ENCODE data around the gene TXNL4B. TPM values are rescaled to one million over a fixed set of nuclear protein-coding genes. Genes with fewer than 3 reads are reported as not detected.
A peak's percentile ranks its signal among the peaks of the same experiment; 100 is the strongest.

Gene TXNL4B
- total RNA-seq, 4 donors from 2014 or later, result 4.6 to 7.5 (median 6.4) TPM

GRCh38 chr16:72101195-72101594 lies 7.8 kb upstream of the TXNL4B start:
- no peak for DNase-seq (ENCODE audit: extremely low spot score)

DNA sequence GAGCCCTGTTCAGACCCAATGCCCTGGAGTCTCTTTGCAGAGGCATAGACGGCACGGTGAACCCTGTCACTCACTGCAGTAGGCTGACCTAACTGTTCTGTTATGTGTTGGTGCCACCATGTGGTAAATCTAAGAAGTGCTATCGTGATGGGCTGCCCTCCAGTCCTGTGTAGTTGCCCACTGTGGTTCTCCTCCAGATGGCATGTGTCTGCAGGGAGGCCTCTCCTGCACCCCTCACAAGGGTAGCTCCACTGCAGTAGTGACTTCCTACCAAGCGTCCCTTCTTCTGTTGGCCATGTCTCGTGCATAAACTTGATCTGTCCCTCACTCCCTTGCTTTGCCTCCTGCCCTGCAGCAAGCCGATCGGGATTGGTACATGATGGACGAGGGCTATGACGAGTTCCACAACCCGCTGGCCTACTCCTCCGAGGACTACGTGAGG lies 6.0 kb upstream of the TXNL4B start:
- H3K27me3 ChIP-seq, result no peaks in the 10 kb centered on the region
- 67% methylated on average over 12 of the region's 12 CpGs for WGBS
- DNase-seq (ENCODE audit: extremely low spot score), result no peak
- intact Hi-C loops (cut with DNase I), result loop anchor here (10.0 kb wide), 1 partner anchor 955 kb away; no protein-coding TSS in a partner anchor
- H3K4me1 ChIP-seq, result peaks cover 12 to 19% (median 17%) of the 10 kb centered on the region in 4 donors
- no peak overlapping the region for H3K27ac ChIP-seq (replicated peaks in 1 of 4)
- H3K4me3 ChIP-seq, result no peak overlapping the region
- no peaks in the 10 kb centered on the region for H3K9me3 ChIP-seq
- peaks cover 79 to 87% (median 85%) of the 10 kb centered on the region in 4 donors for H3K36me3 ChIP-seq
- TF ChIP-seq, protein P1, sequence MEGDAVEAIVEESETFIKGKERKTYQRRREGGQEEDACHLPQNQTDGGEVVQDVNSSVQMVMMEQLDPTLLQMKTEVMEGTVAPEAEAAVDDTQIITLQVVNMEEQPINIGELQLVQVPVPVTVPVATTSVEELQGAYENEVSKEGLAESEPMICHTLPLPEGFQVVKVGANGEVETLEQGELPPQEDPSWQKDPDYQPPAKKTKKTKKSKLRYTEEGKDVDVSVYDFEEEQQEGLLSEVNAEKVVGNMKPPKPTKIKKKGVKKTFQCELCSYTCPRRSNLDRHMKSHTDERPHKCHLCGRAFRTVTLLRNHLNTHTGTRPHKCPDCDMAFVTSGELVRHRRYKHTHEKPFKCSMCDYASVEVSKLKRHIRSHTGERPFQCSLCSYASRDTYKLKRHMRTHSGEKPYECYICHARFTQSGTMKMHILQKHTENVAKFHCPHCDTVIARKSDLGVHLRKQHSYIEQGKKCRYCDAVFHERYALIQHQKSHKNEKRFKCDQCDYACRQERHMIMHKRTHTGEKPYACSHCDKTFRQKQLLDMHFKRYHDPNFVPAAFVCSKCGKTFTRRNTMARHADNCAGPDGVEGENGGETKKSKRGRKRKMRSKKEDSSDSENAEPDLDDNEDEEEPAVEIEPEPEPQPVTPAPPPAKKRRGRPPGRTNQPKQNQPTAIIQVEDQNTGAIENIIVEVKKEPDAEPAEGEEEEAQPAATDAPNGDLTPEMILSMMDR (IDR thresholded peaks at IDR 0.05), result peak; percentile 6 to 33 (median 17)
- no peak for TF ChIP-seq POLR2A (IDR thresholded peaks at IDR 0.05; ENCODE audit: low read depth)
- no peak for TF ChIP-seq POLR2AphosphoS5 (IDR thresholded peaks at IDR 0.05)
- no peak for TF ChIP-seq EP300 (IDR thresholded peaks at IDR 0.05)

More at GRCh38 chr16:72101195-72101594, 7.8 kb upstream of the TXNL4B start:
- Histone ChIP-seq H3K4me3 (no peak overlapping the region), H3K4me1 (peaks cover 0 to 1% (median under 1%) of the 10 kb centered on the region in 4 donors), H3K36me3 (peaks cover 96 to 100% (median 100%) of the 10 kb centered on the region in 4 donors), H3K9me3 (no peaks in the 10 kb centered on the region), H3K27ac (replicated peaks in 1 of 4) (no peak overlapping the region), H3K27me3 (no peaks in the 10 kb centered on the region)
- 86% methylated on average over 7 of the region's 10 CpGs for WGBS
- intact Hi-C loops (cut with DNase I), result no loop called here
- TF ChIP-seq, protein P1 (IDR thresholded peaks at IDR 0.05), result no peak
- TF ChIP-seq POLR2A (IDR thresholded peaks at IDR 0.05; ENCODE audit: low read depth), result no peak
- TF ChIP-seq EP300 (IDR thresholded peaks at IDR 0.05), result no peak
- TF ChIP-seq POLR2AphosphoS5 (IDR thresholded peaks at IDR 0.05), result no peak

- H3K4me1 ChIP-seq, result peaks cover 13 to 23% (median 19%) of the 10 kb centered on the region in 4 donors
- 83% methylated on average over 13 of the region's 15 CpGs for WGBS
- DNase-seq (ENCODE audit: extremely low spot score), result no peak
- TF ChIP-seq POLR2AphosphoS5 (IDR thresholded peaks at IDR 0.05), result no peak
- no peak for TF ChIP-seq EP300 (IDR thresholded peaks at IDR 0.05)
- TF ChIP-seq POLR2A (IDR thresholded peaks at IDR 0.05; ENCODE audit: low read depth), result no peak
- TF ChIP-seq, protein P1 (IDR thresholded peaks at IDR 0.05), result no peak
- H3K9me3 ChIP-seq, result no peaks in the 10 kb centered on the region
- no peak overlapping the region for H3K27ac ChIP-seq (replicated peaks in 1 of 4)
- no peak overlapping the region for H3K4me3 ChIP-seq
- no peaks in the 10 kb centered on the region for H3K27me3 ChIP-seq
- H3K36me3 ChIP-seq, result peaks cover 75 to 82% (median 80%) of the 10 kb centered on the region in 4 donors
- intact Hi-C loops (cut with DNase I), result loop anchor here (10.0 kb wide), 1 partner anchor 956 kb away; no protein-coding TSS in a partner anchor
Observed at GRCh38 chr16:72098936-72099335, 5.5 kb upstream of the TXNL4B start.

GRCh38 chr16:72094266-72094610 lies 818 bp upstream of the TXNL4B start:
- WGBS, result 0% methylated on average over 11 of the region's 11 CpGs
- H3K36me3 ChIP-seq, result peaks cover 34 to 48% (median 45%) of the 10 kb centered on the region in 4 donors
- intact Hi-C loops (cut with DNase I), result loop anchor here (5.0 to 10.0 kb wide), 2 partner anchors 82 to 961 kb away; no protein-coding TSS in a partner anchor

More at GRCh38 chr16:72094266-72094610, 818 bp upstream of the TXNL4B start:
- H3K27ac ChIP-seq (replicated peaks in 1 of 4), result peak overlapping the region; percentile 91 to 95 (median 92)
- H3K9me3 ChIP-seq, result no peaks in the 10 kb centered on the region
- peaks cover 30 to 45% (median 38%) of the 10 kb centered on the region in 4 donors for H3K4me1 ChIP-seq
- no peaks in the 10 kb centered on the region for H3K27me3 ChIP-seq
- no peak for DNase-seq (ENCODE audit: extremely low spot score)
- peak overlapping the region; percentile 85 to 96 (median 89) for H3K4me3 ChIP-seq
- no peak for TF ChIP-seq POLR2A (IDR thresholded peaks at IDR 0.05; ENCODE audit: low read depth)
- TF ChIP-seq, protein P1 (IDR thresholded peaks at IDR 0.05), result no peak
- no peak for TF ChIP-seq EP300 (IDR thresholded peaks at IDR 0.05)
- TF ChIP-seq POLR2AphosphoS5 (IDR thresholded peaks at IDR 0.05), result no peak
